ENCODE results near the gene SLC5A2. TPM values are rescaled to one million over a fixed set of nuclear protein-coding genes. Genes with fewer than 3 reads are reported as not detected.
"Not testable (repeated sequence)": the region's sequence is repeated elsewhere in the genome, so short reads cannot be mapped to it uniquely, and the experiment has no call there.

SLC5A2 gene
- total RNA-seq, 1 donor from 2014 or later, result 0.12 TPM

DNA sequence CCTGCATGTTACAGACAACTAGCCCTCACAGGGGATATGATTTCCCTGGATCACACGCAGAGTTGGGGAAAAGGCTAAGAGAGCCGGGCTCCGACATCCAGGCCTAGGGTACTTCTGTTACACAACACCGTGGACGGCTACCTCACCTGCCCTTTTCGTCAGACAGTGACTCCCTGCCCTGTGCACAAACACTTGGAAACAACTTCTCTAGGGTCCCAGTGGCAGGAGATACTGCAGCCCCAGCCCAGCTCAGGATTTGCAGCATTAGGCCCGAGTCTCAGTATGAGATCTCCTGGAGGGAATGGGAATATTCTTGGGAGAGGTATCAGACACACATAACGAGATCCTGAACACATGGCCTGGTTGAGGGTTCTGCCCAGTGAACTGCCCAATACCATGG lies 17.0 kb downstream of the SLC5A2 start:
- ATAC-seq, result no peak

GRCh38 chr16:31501226-31501965 lies 18.5 kb downstream of the SLC5A2 start:
- ATAC-seq, result no peak

- ATAC-seq, result no peak
Observed at GRCh38 chr16:31501966-31502348, 19.0 kb downstream of the SLC5A2 start.

DNA sequence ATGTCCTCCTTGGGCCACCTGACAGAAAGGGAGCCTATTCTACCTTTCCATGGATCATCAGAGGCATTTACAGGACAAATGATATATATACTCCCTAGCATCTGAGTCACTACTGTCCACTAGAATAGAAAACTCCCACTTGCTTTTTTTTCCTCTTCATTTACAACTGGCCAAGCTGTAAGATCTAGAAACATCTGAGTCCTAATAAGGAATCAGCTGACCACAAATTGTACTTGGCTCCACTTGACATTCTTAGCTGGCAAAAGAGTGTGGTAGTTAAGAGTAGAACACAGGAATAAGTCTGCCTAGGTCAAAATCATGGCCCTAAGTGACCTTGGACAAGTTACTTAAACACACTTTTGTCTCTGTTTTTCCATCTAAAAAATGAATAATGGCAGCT lies 20.1 kb downstream of the SLC5A2 start:
- no peak for ATAC-seq

GRCh38 chr16:31503555-31503954 lies 20.6 kb downstream of the SLC5A2 start:
- not testable (repeated sequence) for ATAC-seq

GRCh38 chr16:31504159-31504558 lies 21.2 kb downstream of the SLC5A2 start:
- ATAC-seq, result no peak

DNA sequence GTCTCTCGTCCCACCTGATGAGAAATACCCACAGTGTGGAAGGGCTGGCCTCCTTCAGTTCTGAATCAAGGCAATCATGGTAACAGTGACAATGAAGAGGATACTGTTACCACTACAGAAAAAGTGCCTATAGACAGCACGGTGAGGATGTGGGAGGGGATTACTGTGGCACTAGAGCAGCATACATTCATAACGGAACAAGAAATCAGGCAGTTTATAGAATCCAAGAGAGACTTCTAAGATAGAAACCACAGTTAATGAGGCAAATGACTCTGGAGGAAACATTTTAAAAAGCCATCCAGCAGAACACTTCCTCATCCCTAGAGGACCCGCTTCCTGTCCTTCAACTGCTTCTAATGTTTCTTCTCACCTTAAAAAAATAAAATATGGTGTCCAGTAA lies 22.6 kb downstream of the SLC5A2 start:
- no peak for ATAC-seq

DNA sequence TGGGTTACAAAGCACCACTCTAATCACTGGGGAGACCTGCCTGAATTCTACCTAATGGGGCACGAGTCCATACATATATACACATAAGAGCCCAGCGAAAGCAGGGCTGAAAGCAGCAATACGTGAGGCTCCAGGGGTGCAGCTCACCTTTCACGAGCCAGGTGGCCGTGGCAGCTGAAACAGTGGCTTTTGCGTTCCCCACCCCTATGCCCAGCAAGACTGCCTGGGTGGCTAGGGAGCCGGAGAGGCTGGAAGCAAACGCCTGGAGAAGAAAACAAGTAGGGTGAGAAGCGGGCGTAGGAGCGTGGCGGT lies 24.6 kb downstream of the SLC5A2 start:
- ATAC-seq, result peak; percentile 34

DNA sequence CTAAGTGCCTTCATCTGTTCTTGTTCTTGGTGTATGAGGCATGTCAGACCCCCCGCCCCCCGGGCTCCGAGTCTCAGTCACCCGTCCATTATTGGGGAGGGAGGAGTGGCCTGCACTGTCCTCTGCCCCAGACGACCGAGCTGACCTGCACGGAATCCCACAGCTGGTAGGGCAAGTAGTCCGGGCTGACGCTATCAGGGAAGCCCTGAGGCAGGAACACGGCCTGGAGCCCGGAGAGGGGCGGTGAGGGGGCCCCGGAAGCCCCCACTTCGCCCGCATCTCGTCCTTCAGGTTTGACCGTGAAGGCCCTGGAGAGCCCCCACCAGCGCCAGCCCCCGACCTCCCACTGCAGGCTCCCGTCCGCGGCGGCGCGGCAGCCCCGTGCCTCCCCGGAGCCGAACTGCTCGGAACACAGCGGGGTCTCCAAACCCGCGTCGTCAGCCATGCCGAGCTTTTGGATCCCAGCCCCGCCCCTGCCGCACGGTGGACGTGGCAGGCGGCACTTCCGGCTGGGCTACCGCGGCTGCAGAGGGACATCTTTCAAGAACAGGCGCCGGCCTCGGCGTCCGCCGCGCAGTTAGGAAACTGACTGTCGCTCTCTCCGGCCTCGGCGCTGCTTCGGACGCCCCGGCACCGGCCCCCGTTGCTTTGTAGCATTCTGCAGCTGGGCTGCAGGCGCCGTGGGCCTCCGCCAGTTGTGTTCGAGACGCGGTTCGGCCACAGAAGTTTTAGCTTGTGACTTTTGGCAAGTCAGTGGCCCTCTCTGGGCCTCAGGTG lies 25.2 kb downstream of the SLC5A2 start, which contains the start of gene RUSF1:
RUSF1 (minus strand) TSS at position 463 of the 777 bp plus-strand sequence; CDS start at position 445, 18 bp downstream.
- peak; percentile 94 for ATAC-seq

DNA sequence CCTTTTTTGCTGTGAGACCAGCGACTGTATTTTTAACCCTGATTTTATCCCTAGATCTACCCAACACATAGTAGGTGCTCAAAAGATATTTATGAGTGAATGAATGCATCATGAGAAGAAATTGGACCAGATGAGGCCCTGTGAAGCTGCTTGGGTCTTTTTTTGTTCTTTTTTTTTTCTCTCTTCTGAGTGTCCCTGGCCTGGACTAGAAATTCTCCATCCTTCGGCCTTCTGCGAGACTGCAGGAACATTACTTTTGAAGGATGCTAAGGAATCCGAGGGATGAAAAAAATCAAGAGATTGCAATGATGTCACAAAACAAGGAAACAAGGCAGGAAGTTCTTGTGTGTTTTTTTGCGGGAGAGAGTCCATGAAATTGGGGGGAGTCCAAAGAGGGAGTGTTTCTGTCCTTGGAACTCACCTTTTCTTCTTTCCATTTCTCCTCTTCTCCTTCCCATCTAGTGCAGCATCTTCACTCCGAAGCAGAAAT lies 25.8 kb downstream of the SLC5A2 start:
- ATAC-seq, result no peak

DNA sequence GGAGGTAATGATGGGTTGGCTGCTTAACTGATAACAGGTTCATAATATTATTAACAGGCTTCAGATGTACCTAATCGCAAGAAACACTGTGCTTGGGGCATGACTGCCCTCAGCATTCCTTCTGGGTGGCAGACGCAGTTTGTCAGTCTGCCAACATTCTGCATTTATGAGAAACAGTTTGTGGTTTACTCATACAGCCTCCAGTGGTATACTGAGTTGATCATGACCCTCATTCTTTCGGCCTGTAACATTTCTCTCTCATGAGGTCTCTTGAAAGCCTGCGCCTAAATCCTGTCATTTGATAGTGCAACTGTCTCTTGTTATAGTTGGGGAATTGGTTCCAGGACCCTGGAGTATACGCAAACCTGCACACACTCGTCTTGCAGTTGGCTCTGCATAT lies 30.2 kb downstream of the SLC5A2 start:
- no peak for ATAC-seq

DNA sequence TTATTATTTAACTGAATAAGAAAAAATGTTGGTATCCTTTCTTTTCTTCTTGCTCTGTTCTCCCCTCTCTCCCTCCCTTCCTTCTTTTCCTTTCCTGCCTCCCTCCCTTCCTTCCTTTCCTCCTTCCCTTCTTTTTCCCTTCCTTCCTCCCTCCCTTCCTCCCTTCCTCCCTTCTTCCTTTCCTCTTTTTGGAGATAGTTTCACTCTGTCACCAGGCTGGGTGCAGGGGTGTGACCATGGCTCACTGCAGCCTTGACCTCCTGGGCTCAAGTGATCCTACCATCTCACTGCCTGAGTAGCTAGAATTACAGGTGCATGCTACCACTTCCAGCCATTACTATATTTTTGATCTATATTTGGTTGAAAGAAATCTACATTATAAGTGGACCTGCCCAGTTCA lies 31.0 kb downstream of the SLC5A2 start:
- no peak for ATAC-seq

DNA sequence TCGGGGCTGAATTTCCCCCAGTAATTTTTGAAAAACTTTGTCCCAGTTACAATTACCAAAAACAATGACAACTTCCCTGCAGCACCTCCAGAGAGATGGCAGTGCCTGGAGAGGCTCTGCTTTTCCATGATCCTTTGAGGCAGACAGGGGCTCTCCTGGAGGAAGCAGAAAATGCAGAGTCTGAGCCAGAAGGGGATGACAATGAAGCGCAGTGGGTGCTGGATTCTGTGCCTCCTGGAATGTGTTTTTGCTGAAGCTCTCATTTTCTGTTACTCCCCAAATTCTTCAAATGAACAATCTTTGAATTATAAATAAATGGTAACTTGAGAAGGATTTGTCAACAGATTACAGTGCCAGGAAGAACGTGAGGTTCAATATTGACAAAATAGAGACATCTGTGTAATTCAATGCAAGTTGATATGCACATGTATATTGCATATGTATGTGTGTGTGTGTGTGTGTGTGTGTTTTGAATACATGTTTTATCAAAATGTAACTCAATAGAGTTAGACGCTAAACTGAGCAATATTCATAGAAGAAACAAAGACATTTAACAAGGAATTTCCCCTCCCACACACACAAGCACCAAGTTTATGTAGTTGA lies 35.0 kb downstream of the SLC5A2 start:
- no peak for ATAC-seq

GRCh38 chr16:31519759-31520431 lies 37.0 kb downstream of the SLC5A2 start:
- no peak for ATAC-seq

DNA sequence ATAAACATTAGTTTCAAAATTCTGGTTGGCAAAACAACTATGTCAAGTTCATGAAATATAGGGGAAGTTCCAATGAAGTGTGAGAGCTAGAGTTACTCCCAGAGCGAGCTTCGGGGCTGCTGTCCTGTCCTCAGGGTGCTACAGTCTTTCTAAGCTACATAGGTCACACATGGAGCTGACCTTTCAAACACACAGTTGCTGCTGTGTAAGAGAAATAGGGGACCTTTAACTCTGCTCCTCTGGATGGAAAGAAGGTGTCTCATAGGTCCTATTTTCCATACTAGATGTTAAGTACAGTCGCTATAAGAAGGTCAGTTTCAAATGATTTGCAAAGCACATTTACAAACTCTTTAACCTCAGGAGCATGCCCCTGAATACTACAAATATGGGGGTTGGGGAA lies 38.4 kb downstream of the SLC5A2 start:
- ATAC-seq, result no peak

DNA sequence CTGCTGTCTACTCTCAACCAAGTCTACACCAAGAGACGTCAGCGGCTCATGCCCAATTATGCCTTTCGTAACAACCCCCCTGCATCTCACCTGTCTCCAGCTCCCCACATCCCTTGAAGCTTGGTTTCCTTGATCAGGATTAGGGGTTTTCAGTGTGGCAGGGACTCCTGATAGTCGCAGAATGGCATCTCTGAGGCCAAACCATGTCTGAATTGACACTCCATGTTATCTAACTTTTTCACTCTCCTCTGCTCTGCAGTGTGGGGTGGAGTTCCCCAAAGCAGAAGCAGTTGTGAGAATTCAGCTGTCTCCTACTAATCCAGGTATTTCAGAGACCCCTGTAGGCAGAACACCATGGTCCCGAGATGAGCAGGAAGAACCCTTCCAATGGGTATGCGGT lies 39.1 kb downstream of the SLC5A2 start:
- ATAC-seq, result no peak

GRCh38 chr16:31523768-31524167 lies 40.8 kb downstream of the SLC5A2 start:
- ATAC-seq, result not testable (repeated sequence)

- ATAC-seq, result no peak
Observed at GRCh38 chr16:31525113-31525512, 42.2 kb downstream of the SLC5A2 start.

DNA sequence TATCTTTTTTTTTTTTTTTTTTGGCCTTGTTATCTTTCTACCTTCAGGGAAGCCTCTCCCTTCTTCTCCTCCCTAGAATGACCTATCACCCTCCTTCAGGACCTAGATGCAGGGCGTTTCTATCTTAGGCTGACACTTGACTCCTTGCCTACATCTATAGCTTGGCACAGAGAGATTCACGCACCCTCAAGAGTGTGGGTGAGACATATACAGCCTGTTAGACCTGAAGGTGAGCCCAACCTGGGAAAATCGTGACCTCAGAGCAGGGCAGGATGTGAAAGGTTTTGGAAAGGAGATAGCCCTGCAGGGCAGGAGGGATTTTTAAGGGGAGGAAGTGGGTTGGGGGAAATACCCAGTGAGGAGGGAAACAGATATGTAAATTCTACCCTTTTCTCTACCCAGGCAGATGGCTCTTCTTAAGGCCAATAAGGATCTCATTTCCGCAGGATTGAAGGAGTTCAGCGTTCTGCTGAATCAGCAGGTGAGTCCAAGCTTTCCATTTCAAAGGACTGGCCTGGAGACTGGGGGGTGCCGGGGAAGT lies 44.9 kb downstream of the SLC5A2 start, which contains the start of gene AHSP:
AHSP (plus strand) TSS at position 167 of the 541 bp plus-strand sequence; CDS start at position 407, 240 bp downstream.
- ATAC-seq, result no peak

DNA sequence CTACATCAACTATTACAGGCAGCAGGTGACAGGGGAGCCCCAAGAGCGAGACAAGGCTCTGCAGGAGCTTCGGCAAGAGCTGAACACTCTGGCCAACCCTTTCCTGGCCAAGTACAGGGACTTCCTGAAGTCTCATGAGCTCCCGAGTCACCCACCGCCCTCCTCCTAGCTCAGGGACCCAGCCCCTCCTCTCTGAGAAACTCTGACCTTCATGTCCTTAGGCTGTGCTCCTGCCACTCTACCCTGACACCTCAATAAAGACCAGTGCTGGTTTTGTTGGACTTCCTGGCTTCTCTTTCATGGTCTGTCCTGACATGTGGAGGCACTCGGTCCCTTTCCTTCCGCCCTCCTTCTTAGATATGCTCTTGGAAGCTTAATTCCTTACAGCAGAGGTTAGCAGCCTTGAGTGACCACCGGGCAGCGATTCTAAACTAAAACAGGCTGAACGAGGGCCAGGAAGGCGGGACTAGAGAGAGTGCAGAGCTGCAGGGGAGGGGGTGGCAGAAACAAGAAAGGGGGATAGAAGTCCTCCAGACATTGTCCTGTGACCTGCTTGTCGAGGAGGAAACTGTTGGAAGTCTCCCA lies 45.7 kb downstream of the SLC5A2 start:
- ATAC-seq, result no peak

GRCh38 chr16:31529108-31529936 lies 46.4 kb downstream of the SLC5A2 start:
- no peak for ATAC-seq

Measured in esophagus mucosa (tissue), 1 donor.